ENCODE results near the gene HS1BP3.

HS1BP3 gene
- 25.6 to 98.1 (median 55.7) reads per million in 18 experiments for total RNA-seq

- DNase-seq = peak; percentile 88 to 90
Measured at GRCh38 chr2:20650877-20651730, at the start of gene HS1BP3. HS1BP3 (minus strand) TSS chr2:20651098; CDS start chr2:20651063, 35 bp downstream.

- peak; percentile 11 to 74 for DNase-seq
Measured at GRCh38 chr2:20698916-20699613, 48.2 kb upstream of the HS1BP3 start.

- DNase-seq = no peak
Measured at GRCh38 chr2:20697322-20697934, 46.5 kb upstream of the HS1BP3 start.

GRCh38 chr2:20696366-20696765, 45.5 kb upstream of the HS1BP3 start:
- DNase-seq = no peak

GRCh38 chr2:20693317-20693716, 42.4 kb upstream of the HS1BP3 start:
- DNase-seq = no peak

- no peak for DNase-seq
Measured at GRCh38 chr2:20692081-20692480, 41.2 kb upstream of the HS1BP3 start.

- no peak for DNase-seq
Measured at GRCh38 chr2:20691076-20691734, 40.3 kb upstream of the HS1BP3 start.

GRCh38 chr2:20689428-20690264, 38.7 kb upstream of the HS1BP3 start:
- no peak for DNase-seq

GRCh38 chr2:20687260-20687832, 36.4 kb upstream of the HS1BP3 start:
- no peak for DNase-seq

- no peak for DNase-seq
Measured at GRCh38 chr2:20684581-20685063, 33.7 kb upstream of the HS1BP3 start.

GRCh38 chr2:20682167-20682920, 31.4 kb upstream of the HS1BP3 start:
- DNase-seq = no peak

GRCh38 chr2:20680744-20681375, 30.0 kb upstream of the HS1BP3 start:
- DNase-seq = no peak

- no peak for DNase-seq
Measured at GRCh38 chr2:20678780-20679179, 27.9 kb upstream of the HS1BP3 start.

- no peak for DNase-seq
Measured at GRCh38 chr2:20678086-20678395, 27.1 kb upstream of the HS1BP3 start.

GRCh38 chr2:20677301-20678085, 26.6 kb upstream of the HS1BP3 start:
- DNase-seq = no peak

GRCh38 chr2:20676353-20677215, 25.7 kb upstream of the HS1BP3 start:
- DNase-seq = no peak

- DNase-seq = no peak
Measured at GRCh38 chr2:20675701-20676352, 24.9 kb upstream of the HS1BP3 start.
